Measurements from ENCODE around the gene HMCN1. TPM values are rescaled to one million over a fixed set of nuclear protein-coding genes. Genes with fewer than 3 reads are reported as not detected.

Gene HMCN1
- total RNA-seq, 1 experiment from 2014 or later: 0.23 TPM

DNA sequence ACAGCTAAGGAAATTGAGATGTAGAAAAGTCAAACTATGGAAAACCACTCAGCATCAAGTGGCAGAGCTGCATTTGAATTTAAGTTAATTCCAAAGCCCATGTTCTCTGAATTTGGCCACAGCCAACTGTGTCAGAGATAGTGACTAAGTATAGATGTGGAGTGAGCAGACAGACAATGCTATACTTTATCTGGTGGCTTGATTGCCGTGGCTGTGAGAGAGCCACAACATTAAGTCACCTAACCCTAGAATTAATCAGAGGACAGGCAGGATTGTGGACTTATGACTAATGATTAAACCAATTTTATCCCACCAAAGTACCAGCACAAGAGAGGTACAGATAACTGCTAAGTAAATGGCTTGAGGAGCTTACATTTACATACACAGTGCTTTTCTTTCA is 431.1 kb downstream of the HMCN1 start:
- no TSS peak for BruUV-seq (replicated peaks)
- POLR2A ChIA-PET: no interaction called here
- Histone ChIP-seq H3K27me3 (ENCODE audit: control insufficient read depth, insufficient read depth, low read length) (no peaks in the 10 kb centered on the region), H3K36me3 (ENCODE audit: control insufficient read depth, insufficient read depth, low read length) (no peaks in the 10 kb centered on the region), H3K27ac (ENCODE audit: low read length) (no peak overlapping the region), H3K9me3 (ENCODE audit: control insufficient read depth, insufficient read depth, low read depth, low read length) (no peaks in the 10 kb centered on the region), H3K4me3 (ENCODE audit: low read depth in 2 of 2, low read length in 2 of 2) (no peak overlapping the region), H3K4me1 (ENCODE audit: control insufficient read depth, insufficient read depth, low read length) (no peaks in the 10 kb centered on the region)
- no peak for DNase-seq (ENCODE audit: low read depth, low spot score)
- CTCF ChIA-PET: no interaction called here
- TF ChIP-seq, protein P1, sequence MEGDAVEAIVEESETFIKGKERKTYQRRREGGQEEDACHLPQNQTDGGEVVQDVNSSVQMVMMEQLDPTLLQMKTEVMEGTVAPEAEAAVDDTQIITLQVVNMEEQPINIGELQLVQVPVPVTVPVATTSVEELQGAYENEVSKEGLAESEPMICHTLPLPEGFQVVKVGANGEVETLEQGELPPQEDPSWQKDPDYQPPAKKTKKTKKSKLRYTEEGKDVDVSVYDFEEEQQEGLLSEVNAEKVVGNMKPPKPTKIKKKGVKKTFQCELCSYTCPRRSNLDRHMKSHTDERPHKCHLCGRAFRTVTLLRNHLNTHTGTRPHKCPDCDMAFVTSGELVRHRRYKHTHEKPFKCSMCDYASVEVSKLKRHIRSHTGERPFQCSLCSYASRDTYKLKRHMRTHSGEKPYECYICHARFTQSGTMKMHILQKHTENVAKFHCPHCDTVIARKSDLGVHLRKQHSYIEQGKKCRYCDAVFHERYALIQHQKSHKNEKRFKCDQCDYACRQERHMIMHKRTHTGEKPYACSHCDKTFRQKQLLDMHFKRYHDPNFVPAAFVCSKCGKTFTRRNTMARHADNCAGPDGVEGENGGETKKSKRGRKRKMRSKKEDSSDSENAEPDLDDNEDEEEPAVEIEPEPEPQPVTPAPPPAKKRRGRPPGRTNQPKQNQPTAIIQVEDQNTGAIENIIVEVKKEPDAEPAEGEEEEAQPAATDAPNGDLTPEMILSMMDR (IDR thresholded peaks at IDR 0.05): no peak
- TF ChIP-seq SIN3A (IDR thresholded peaks at IDR 0.05; ENCODE audit: borderline replicate concordance, insufficient read depth, low read depth, low read length): no peak
- TF ChIP-seq, protein P2, sequence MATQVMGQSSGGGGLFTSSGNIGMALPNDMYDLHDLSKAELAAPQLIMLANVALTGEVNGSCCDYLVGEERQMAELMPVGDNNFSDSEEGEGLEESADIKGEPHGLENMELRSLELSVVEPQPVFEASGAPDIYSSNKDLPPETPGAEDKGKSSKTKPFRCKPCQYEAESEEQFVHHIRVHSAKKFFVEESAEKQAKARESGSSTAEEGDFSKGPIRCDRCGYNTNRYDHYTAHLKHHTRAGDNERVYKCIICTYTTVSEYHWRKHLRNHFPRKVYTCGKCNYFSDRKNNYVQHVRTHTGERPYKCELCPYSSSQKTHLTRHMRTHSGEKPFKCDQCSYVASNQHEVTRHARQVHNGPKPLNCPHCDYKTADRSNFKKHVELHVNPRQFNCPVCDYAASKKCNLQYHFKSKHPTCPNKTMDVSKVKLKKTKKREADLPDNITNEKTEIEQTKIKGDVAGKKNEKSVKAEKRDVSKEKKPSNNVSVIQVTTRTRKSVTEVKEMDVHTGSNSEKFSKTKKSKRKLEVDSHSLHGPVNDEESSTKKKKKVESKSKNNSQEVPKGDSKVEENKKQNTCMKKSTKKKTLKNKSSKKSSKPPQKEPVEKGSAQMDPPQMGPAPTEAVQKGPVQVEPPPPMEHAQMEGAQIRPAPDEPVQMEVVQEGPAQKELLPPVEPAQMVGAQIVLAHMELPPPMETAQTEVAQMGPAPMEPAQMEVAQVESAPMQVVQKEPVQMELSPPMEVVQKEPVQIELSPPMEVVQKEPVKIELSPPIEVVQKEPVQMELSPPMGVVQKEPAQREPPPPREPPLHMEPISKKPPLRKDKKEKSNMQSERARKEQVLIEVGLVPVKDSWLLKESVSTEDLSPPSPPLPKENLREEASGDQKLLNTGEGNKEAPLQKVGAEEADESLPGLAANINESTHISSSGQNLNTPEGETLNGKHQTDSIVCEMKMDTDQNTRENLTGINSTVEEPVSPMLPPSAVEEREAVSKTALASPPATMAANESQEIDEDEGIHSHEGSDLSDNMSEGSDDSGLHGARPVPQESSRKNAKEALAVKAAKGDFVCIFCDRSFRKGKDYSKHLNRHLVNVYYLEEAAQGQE (IDR thresholded peaks at IDR 0.05; ENCODE audit: insufficient read depth in 1 of 2, low read depth in 2 of 2, low read length in 1 of 2): no peak
- intact Hi-C loops (cut with micrococcal nuclease; ENCODE audit: unreplicated experiment) (no loop called here), in situ Hi-C loops (cut with HindIII; ENCODE audit: low pct_unique_long_range_greater_than_20kb, low sequenced_read_pairs) (no loop called here)
- ATAC-seq: no peak

DNA sequence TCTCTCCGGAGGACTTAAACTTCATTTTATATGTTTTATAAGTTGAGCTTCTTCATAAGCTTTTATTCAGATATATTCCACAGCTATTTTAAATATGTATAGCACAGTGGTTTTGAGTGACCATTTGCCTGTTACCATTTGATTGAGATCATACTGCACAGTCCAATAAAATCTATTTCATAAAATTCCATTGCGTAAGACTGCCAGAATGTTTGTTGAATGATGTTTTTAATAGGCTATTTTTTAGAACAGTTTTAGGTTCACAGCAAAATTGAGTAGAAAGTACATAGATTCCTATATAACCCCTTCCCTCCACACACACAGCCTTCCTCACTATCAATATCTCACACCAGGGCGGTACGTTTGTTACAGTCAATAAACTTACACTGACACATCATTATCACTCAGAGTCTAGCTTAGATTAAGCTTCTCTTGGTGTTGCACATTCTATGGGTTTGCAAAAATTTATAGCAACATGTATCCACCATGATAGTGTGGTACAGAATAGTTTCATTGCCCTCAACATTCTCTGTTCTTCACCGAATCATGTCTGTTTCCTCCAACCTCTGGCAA is 433.0 kb downstream of the HMCN1 start:
- CTCF ChIA-PET: no interaction called here
- DNase-seq (ENCODE audit: low read depth, low spot score): no peak
- Histone ChIP-seq H3K36me3 (ENCODE audit: control insufficient read depth, insufficient read depth, low read length) (no peaks in the 10 kb centered on the region), H3K27me3 (ENCODE audit: control insufficient read depth, insufficient read depth, low read length) (no peaks in the 10 kb centered on the region), H3K4me1 (ENCODE audit: control insufficient read depth, insufficient read depth, low read length) (no peaks in the 10 kb centered on the region), H3K27ac (ENCODE audit: low read length) (no peak overlapping the region), H3K4me3 (ENCODE audit: low read depth in 2 of 2, low read length in 2 of 2) (no peak overlapping the region), H3K9me3 (ENCODE audit: control insufficient read depth, insufficient read depth, low read depth, low read length) (no peaks in the 10 kb centered on the region)
- BruUV-seq (replicated peaks): no TSS peak
- in situ Hi-C loops (cut with HindIII; ENCODE audit: low pct_unique_long_range_greater_than_20kb, low sequenced_read_pairs): no loop called here
- POLR2A ChIA-PET: no interaction called here
- no peak for ATAC-seq
- TF ChIP-seq SIN3A (IDR thresholded peaks at IDR 0.05; ENCODE audit: borderline replicate concordance, insufficient read depth, low read depth, low read length): no peak
- TF ChIP-seq, protein P2 (IDR thresholded peaks at IDR 0.05; ENCODE audit: insufficient read depth in 1 of 2, low read depth in 2 of 2, low read length in 1 of 2): no peak
- TF ChIP-seq, protein P1 (IDR thresholded peaks at IDR 0.05): no peak
- TF ChIP-seq TCF7L2 (IDR thresholded peaks at IDR 0.05; ENCODE audit: low read depth, low read length): no peak
- no peak for TF ChIP-seq POLR2AphosphoS5 (IDR thresholded peaks at IDR 0.05; ENCODE audit: low read depth, low read length)
- intact Hi-C loops (cut with micrococcal nuclease; ENCODE audit: unreplicated experiment): no loop called here

Data from Panc1 (cell line).